ENCODE results near the gene DOK4. TPM values are rescaled to one million over a fixed set of nuclear protein-coding genes. Genes with fewer than 3 reads are reported as not detected.

Gene DOK4
- total and polyA plus RNA-seq, 2 donors (not counting 3 experiments of a cell fraction or from before 2014, with no cell fraction given) = 22.3 to 23.4 TPM

DNA sequence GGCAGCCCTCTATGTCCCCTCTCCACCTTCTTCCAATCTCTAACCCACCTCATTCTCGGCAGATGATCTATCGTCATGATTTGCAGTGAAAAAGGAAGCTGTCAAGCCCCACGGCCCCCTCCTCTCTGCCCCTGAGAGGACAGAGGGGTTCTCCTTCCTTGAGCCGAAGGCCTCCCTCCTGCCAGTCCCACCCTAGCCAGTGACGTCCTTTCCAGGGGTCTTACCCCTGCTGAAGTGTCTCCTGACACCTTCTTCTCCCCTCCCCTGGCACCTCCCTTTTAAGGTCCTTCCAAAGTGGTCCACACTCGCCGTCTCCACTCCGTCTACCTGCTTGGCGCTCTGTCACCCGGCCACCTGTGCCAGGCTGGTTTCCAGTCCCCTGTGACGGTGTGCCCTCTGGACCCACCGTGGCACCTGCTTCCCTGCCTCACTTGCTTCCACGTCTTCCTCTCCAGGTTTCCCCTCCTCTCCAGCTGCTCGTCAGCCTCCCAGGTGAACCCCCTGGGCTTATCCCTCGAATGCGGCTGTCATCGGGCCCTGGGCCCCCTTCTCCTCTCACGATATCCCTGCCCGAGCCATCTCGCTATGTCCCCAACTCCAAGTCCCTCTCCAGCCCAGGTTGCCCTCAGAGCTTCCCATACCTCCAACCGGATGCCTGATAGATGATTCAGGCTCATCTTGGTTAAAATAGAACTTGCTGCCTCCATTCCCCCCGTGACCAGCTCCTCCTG is 44.4 kb upstream of the DOK4 start:
- H3K4me2 ChIP-seq (ENCODE audit: insufficient read depth, low read length) = no peak overlapping the region
- TF ChIP-seq, protein P1, sequence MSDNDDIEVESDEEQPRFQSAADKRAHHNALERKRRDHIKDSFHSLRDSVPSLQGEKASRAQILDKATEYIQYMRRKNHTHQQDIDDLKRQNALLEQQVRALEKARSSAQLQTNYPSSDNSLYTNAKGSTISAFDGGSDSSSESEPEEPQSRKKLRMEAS (IDR thresholded peaks at IDR 0.05; ENCODE audit: insufficient read depth, insufficient read length) = no peak
- TF ChIP-seq GATA2 (IDR thresholded peaks at IDR 0.05; ENCODE audit: insufficient read depth, insufficient read length, low read depth, low read length) (no peak), POLR2A (IDR thresholded peaks at IDR 0.05; ENCODE audit: low read depth, low read length) (no peak), MYC (IDR thresholded peaks at IDR 0.05; ENCODE audit: low read depth, low read length) (no peak), POLR2AphosphoS5 (IDR thresholded peaks at IDR 0.05; ENCODE audit: insufficient read depth, low read depth, low read length) (no peak), FOS (IDR thresholded peaks at IDR 0.05; ENCODE audit: borderline replicate concordance, insufficient read depth, low read length) (no peak), JUN (IDR thresholded peaks at IDR 0.05; ENCODE audit: borderline replicate concordance, insufficient read depth, insufficient read length, low read depth) (no peak), EZH2 (IDR thresholded peaks at IDR 0.05; ENCODE audit: borderline replicate concordance, low read depth, low read length, severe bottlenecking) (no peak)
- TF ChIP-seq, protein P2, sequence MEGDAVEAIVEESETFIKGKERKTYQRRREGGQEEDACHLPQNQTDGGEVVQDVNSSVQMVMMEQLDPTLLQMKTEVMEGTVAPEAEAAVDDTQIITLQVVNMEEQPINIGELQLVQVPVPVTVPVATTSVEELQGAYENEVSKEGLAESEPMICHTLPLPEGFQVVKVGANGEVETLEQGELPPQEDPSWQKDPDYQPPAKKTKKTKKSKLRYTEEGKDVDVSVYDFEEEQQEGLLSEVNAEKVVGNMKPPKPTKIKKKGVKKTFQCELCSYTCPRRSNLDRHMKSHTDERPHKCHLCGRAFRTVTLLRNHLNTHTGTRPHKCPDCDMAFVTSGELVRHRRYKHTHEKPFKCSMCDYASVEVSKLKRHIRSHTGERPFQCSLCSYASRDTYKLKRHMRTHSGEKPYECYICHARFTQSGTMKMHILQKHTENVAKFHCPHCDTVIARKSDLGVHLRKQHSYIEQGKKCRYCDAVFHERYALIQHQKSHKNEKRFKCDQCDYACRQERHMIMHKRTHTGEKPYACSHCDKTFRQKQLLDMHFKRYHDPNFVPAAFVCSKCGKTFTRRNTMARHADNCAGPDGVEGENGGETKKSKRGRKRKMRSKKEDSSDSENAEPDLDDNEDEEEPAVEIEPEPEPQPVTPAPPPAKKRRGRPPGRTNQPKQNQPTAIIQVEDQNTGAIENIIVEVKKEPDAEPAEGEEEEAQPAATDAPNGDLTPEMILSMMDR (IDR thresholded peaks at IDR 0.05; ENCODE audit: extremely low read depth in 1 of 2, insufficient read depth in 1 of 2, low read depth in 1 of 2, low read length in 2 of 2) = no peak
- ChIA-PET POLR2A (no interaction called here), CTCF (interaction anchor here (0.6 to 1.8 kb wide), 3 partner anchors 11 to 497 kb away, joined by 3 to 9 read pairs (median 3); partner anchors contain the start of gene POLR2C)
- no peak overlapping the region for H3K9ac ChIP-seq (replicated peaks; ENCODE audit: extremely low read depth, insufficient read depth, low read length)
- H3K4me1 ChIP-seq (ENCODE audit: control insufficient read depth, extremely low read depth, insufficient read depth, low read length) = peaks cover 32% of the 10 kb centered on the region
- H3K27me3 ChIP-seq (ENCODE audit: control insufficient read depth in 2 of 2, insufficient read depth in 2 of 2, low read length in 2 of 2) = no peaks in the 10 kb centered on the region
- no peaks in the 10 kb centered on the region for H3K36me3 ChIP-seq (ENCODE audit: control insufficient read depth in 2 of 2, extremely low read depth in 1 of 2, insufficient read depth in 2 of 2, low read length in 2 of 2)
- no TSS peak for BruUV-seq (replicated peaks)
- H3K4me3 ChIP-seq (replicated peaks in 1 of 3; ENCODE audit: insufficient read depth in 1 of 3, low read depth in 1 of 3, low read length in 3 of 3) = no peak overlapping the region
- FAIRE-seq = no peak
- no peaks in the 10 kb centered on the region for H3K9me1 ChIP-seq (replicated peaks; ENCODE audit: control insufficient read depth, extremely low read depth, insufficient read depth, low read length)
- no peak overlapping the region for H3K27ac ChIP-seq (ENCODE audit: insufficient read depth, low read depth, low read length)
- no peak overlapping the region for H2AFZ ChIP-seq (ENCODE audit: low read depth, low read length)
- dilution Hi-C loops (cut with MboI; ENCODE audit: extremely low pct_ligation_motif_present, low sequenced_read_pairs) (no loop called here), intact Hi-C loops (cut with micrococcal nuclease) (loop anchor here (1.0 kb wide), 1 partner anchor 11 kb away; no protein-coding TSS in a partner anchor)
- DNase-seq (ENCODE audit: low read depth, low spot score) = no peak
- H3K9me3 ChIP-seq (replicated peaks; ENCODE audit: control insufficient read depth, insufficient read depth, low read length) = no peaks in the 10 kb centered on the region
- no peaks in the 10 kb centered on the region for H3K79me2 ChIP-seq (ENCODE audit: control insufficient read depth, insufficient read depth, low read length)
- H4K20me1 ChIP-seq (replicated peaks; ENCODE audit: control insufficient read depth, extremely low read depth, insufficient read depth, low read length) = no peaks in the 10 kb centered on the region

Measured in endothelial cell of umbilical vein (primary cell).